GM23338 (cell line): ENCODE results near the gene TNFAIP8L1. TPM values are rescaled to one million over a fixed set of nuclear protein-coding genes. Genes with fewer than 3 reads are reported as not detected.

Experiments
- ATAC-seq: fragments of 200-7000 bp; cut with Tn5 transposase; 3 replicates; pipeline ENCODE4 v1.9.1; 2020
- DNase-seq: peaks from one replicate; pipeline ENCODE4 v3.0.0-alpha.2; 2015; ENCODE audit warnings: low spot score
- H2AFZ ChIP-seq: fragments of 200-600 bp; sonication (generic); 2 replicates; pipeline ENCODE4 v1.8.0; 2016; ENCODE audit warnings: antibody characterized with exemption, mild to moderate bottlenecking, moderate library complexity
- H3F3A ChIP-seq: fragments of 200-600 bp; sonication (generic); replicated peaks from 2 replicates; pipeline ENCODE4 v1.8.0; 2017; ENCODE audit warnings: antibody characterized with exemption, mixed run types, low read depth
- H3K27ac ChIP-seq: fragments of 200-600 bp; sonication (generic); 2 replicates; pipeline ENCODE4 v1.6.1; 2016; ENCODE audit warnings: low read depth
- H3K27me3 ChIP-seq: fragments of 200-600 bp; sonication (generic); 2 replicates; pipeline ENCODE4 v1.8.0; 2016; ENCODE audit warnings: mild to moderate bottlenecking, mixed run types, moderate library complexity; ENCODE audit not compliant: insufficient read depth
- H3K36me3 ChIP-seq: fragments of 200-600 bp; sonication (generic); 2 replicates; pipeline ENCODE4 v1.8.0; 2016; ENCODE audit warnings: mild to moderate bottlenecking; ENCODE audit not compliant: insufficient read depth
- H3K4me1 ChIP-seq: fragments of 200-600 bp; sonication (generic); 2 replicates; pipeline ENCODE4 v1.8.0; 2016; ENCODE audit warnings: mild to moderate bottlenecking, moderate library complexity; ENCODE audit not compliant: insufficient read depth
- H3K4me2 ChIP-seq: fragments of 200-600 bp; sonication (generic); 2 replicates; pipeline ENCODE4 v1.7.1; 2017; ENCODE audit warnings: mixed run types
- H3K4me3 ChIP-seq: fragments of 200-600 bp; sonication (generic); 2 replicates; pipeline ENCODE4 v1.6.1; 2016; ENCODE audit warnings: mixed run types
- H3K79me2 ChIP-seq: fragments of 200-600 bp; sonication (generic); replicated peaks from 2 replicates; pipeline ENCODE4 v1.8.0; 2017; ENCODE audit warnings: mild to moderate bottlenecking; ENCODE audit not compliant: insufficient read depth
- H3K9me2 ChIP-seq: fragments of 200-600 bp; sonication (generic); 2 replicates; pipeline ENCODE4 v1.8.0; 2017; ENCODE audit not compliant: insufficient read depth
- H4K20me1 ChIP-seq: fragments of 200-600 bp; sonication (generic); replicated peaks from 2 replicates; pipeline ENCODE4 v1.8.0; 2017; ENCODE audit warnings: mild to moderate bottlenecking; ENCODE audit not compliant: insufficient read depth
- H3K27ac Mint-ChIP-seq: 2 replicates; pipeline ENCODE4 v1.8.0; 2020; ENCODE audit warnings: inconsistent platforms, mild to moderate bottlenecking, moderate library complexity, mixed read lengths
- H3K27me3 Mint-ChIP-seq: 3 replicates; pipeline ENCODE4 v1.8.0; 2022; ENCODE audit warnings: low read depth, mild to moderate bottlenecking, moderate library complexity, mixed read lengths, inconsistent platforms; ENCODE audit not compliant: insufficient read depth, poor library complexity
- H3K36me3 Mint-ChIP-seq: 3 replicates; pipeline ENCODE4 v1.8.0; 2021; ENCODE audit warnings: low read depth, mild to moderate bottlenecking, inconsistent platforms, moderate library complexity, mixed read lengths
- H3K4me1 Mint-ChIP-seq: 3 replicates; pipeline ENCODE4 v1.8.0; 2020; ENCODE audit warnings: mild to moderate bottlenecking, inconsistent platforms, mixed read lengths
- H3K4me3 Mint-ChIP-seq: 3 replicates; pipeline ENCODE4 v1.8.0; 2021; ENCODE audit warnings: moderate library complexity, mild to moderate bottlenecking, inconsistent platforms, mixed read lengths
- H3K9me3 Mint-ChIP-seq: 3 replicates; pipeline ENCODE4 v1.8.0; 2020; ENCODE audit warnings: moderate library complexity, mild to moderate bottlenecking, inconsistent platforms, mixed read lengths
- CREB1 ChIP-seq: fragments of 250-450 bp; sonication (Bioruptor Pico); IDR thresholded peaks from 2 replicates; pipeline ENCODE4 v1.5.0; 2020; ENCODE audit warnings: low read depth, mild to moderate bottlenecking, moderate library complexity
- CTCF ChIP-seq, 2 experiments: fragments of 200-600 bp in 1 of 2; sonication (generic) in 1 of 2; conservative IDR thresholded peaks; 2 replicates each; pipeline versions ENCODE4 v1.5.1 to v1.6.1; 2016 to 2017; ENCODE audit warnings: antibody characterized with exemption in 2 of 2, low read depth in 2 of 2, mild to moderate bottlenecking in 2 of 2, moderate library complexity in 1 of 2
- ETS1 ChIP-seq: IDR thresholded peaks from 2 replicates; pipeline ENCODE4 v1.6.1; 2016; ENCODE audit warnings: antibody characterized with exemption
- EZH2 ChIP-seq: fragments of 200-600 bp; sonication (generic); IDR thresholded peaks from one replicate; pipeline ENCODE4 v1.8.0; 2017; ENCODE audit warnings: antibody characterized with exemption, mild to moderate bottlenecking, low read depth; ENCODE audit not compliant: unreplicated experiment
- EZH2phosphoT487 ChIP-seq: fragments of 200-600 bp; sonication (generic); IDR thresholded peaks from one replicate; pipeline ENCODE4 v1.8.1; 2018; ENCODE audit warnings: antibody characterized with exemption; ENCODE audit not compliant: unreplicated experiment
- JUNB ChIP-seq: IDR thresholded peaks from one replicate; pipeline ENCODE4 v1.6.1; 2016; ENCODE audit warnings: antibody characterized with exemption; ENCODE audit not compliant: unreplicated experiment
- NANOG ChIP-seq: IDR thresholded peaks from 2 replicates; pipeline ENCODE4 v1.6.1; 2016; ENCODE audit warnings: antibody characterized with exemption, borderline replicate concordance
- POLR2AphosphoS5 ChIP-seq: IDR thresholded peaks from 2 replicates; pipeline ENCODE4 v1.6.1; 2016; ENCODE audit warnings: antibody characterized with exemption, low read depth
- STAT1 ChIP-seq: IDR thresholded peaks from one replicate; pipeline ENCODE4 v1.6.1; 2016; ENCODE audit warnings: antibody characterized with exemption; ENCODE audit not compliant: unreplicated experiment
- ZNF114 ChIP-seq: fragments of 250-450 bp; sonication (Bioruptor Pico); IDR thresholded peaks from 2 replicates; pipeline ENCODE4 v1.5.0; 2020; ENCODE audit warnings: mild to moderate bottlenecking, moderate library complexity
- ZNF331 ChIP-seq: fragments of 250-450 bp; sonication (Bioruptor Pico); IDR thresholded peaks from 2 replicates; pipeline ENCODE4 v1.5.0; 2020; ENCODE audit warnings: low read depth, mild to moderate bottlenecking, moderate library complexity
- ZNF462 ChIP-seq: fragments of 250-450 bp; sonication (Bioruptor Pico); IDR thresholded peaks from 2 replicates; pipeline ENCODE4 v1.5.0; 2020; ENCODE audit warnings: mild to moderate bottlenecking, moderate library complexity
- polyA plus RNA-seq: library from polyadenylated mRNA; unstranded; fragments of >200 nt; fragmentation: Nextera tagmentation; extraction: Ambion mirVana; gene quantifications from 2 replicates; pipeline ENCODE4 v1.2.1, GENCODE V29; 2016
- total RNA-seq: library from RNA; depleted of rRNA; stranded (reverse); fragments of >200 nt; shearing (Covaris generic); gene quantifications from 2 replicates; pipeline ENCODE4 v1.2.3, GENCODE V29; 2014
- TF ChIP-seq, protein P1 (sequence below): IDR thresholded peaks from one replicate; pipeline ENCODE4 v1.6.1; 2018; ENCODE audit warnings: antibody characterized with exemption; ENCODE audit not compliant: unreplicated experiment

Gene TNFAIP8L1
- total and polyA plus RNA-seq, 2 experiments from 2014 or later = 2.7 to 4.1 TPM

GRCh38 chr19:4602915-4603314 is 36.4 kb upstream of the TNFAIP8L1 start:
- Histone ChIP-seq H3K27me3 (peaks cover 21% of the 10 kb centered on the region), H2AFZ (no peak overlapping the region), H3F3A (peaks cover 10% of the 10 kb centered on the region; the same call in 1 of the 2 replicates), H4K20me1 (no peaks in the 10 kb centered on the region; the same call in 1 of the 2 replicates), H3K4me1 (no peaks in the 10 kb centered on the region), H3K36me3 (no peaks in the 10 kb centered on the region), H3K79me2 (no peaks in the 10 kb centered on the region), H3K9me2 (no peaks in the 10 kb centered on the region), H3K4me3 (no peak overlapping the region), H3K27ac (no peak overlapping the region), H3K4me2 (no peak overlapping the region)
- H3K36me3 Mint-ChIP-seq = no peaks in the 10 kb centered on the region
- no peaks in the 10 kb centered on the region for H3K9me3 Mint-ChIP-seq
- ATAC-seq = no peak
- H3K27me3 Mint-ChIP-seq = peaks cover 19% of the 10 kb centered on the region
- no peak overlapping the region for H3K4me3 Mint-ChIP-seq
- no peak for DNase-seq
- no peak overlapping the region for H3K27ac Mint-ChIP-seq
- TF ChIP-seq JUNB = no peak
- no peak for TF ChIP-seq CTCF (conservative IDR thresholded peaks at IDR 0.05; ENCODE audit: low read depth in 2 of 2)
- no peak for TF ChIP-seq POLR2AphosphoS5
- TF ChIP-seq EZH2phosphoT487 = no peak
- TF ChIP-seq EZH2 = no peak
- TF ChIP-seq ZNF114 (CRISPR knock-in tag) = no peak
- no peak for TF ChIP-seq ZNF331
- no peak for TF ChIP-seq STAT1
- no peak for TF ChIP-seq CREB1
- TF ChIP-seq, protein P1, sequence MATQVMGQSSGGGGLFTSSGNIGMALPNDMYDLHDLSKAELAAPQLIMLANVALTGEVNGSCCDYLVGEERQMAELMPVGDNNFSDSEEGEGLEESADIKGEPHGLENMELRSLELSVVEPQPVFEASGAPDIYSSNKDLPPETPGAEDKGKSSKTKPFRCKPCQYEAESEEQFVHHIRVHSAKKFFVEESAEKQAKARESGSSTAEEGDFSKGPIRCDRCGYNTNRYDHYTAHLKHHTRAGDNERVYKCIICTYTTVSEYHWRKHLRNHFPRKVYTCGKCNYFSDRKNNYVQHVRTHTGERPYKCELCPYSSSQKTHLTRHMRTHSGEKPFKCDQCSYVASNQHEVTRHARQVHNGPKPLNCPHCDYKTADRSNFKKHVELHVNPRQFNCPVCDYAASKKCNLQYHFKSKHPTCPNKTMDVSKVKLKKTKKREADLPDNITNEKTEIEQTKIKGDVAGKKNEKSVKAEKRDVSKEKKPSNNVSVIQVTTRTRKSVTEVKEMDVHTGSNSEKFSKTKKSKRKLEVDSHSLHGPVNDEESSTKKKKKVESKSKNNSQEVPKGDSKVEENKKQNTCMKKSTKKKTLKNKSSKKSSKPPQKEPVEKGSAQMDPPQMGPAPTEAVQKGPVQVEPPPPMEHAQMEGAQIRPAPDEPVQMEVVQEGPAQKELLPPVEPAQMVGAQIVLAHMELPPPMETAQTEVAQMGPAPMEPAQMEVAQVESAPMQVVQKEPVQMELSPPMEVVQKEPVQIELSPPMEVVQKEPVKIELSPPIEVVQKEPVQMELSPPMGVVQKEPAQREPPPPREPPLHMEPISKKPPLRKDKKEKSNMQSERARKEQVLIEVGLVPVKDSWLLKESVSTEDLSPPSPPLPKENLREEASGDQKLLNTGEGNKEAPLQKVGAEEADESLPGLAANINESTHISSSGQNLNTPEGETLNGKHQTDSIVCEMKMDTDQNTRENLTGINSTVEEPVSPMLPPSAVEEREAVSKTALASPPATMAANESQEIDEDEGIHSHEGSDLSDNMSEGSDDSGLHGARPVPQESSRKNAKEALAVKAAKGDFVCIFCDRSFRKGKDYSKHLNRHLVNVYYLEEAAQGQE = no peak
- TF ChIP-seq ETS1 = no peak
- no peak for TF ChIP-seq ZNF462 (CRISPR knock-in tag)
- TF ChIP-seq NANOG = no peak
- peaks cover 5% of the 10 kb centered on the region; the same call in 1 of the 3 replicates for H3K4me1 Mint-ChIP-seq
